ENCODE data around the gene THSD4. TPM values are rescaled to one million over a fixed set of nuclear protein-coding genes. Genes with fewer than 3 reads are reported as not detected.

The THSD4 gene
- total and polyA plus RNA-seq, 2 of the 4 experiments (the other 2 are of a cell fraction): 25.5 to 31.1 TPM

DNA sequence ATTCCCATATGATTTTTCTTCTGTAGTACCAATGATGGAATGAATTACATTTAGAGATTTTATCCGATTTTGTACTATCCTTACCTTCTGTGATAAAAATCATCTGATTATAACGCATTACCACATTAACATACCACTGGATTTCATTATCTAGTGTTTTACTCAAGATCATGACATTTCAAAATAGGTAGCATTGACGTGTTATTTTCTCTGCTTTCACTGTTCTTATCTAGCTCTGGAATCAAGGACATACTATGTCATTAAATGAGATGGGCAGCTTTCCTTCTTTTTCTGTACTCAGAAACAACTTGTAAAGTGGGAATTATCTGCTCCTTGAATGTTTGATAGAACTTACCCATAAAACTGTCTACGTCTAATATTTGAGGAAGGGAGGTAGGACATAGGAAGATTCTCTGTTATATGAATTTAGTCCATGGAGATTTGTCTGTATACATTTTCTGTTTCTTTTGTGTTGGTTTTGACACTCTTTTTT, 511.4 kb downstream of the THSD4 start:
- no peak overlapping the region for H4K5ac ChIP-seq (ENCODE audit: low read depth, low read length)
- no peak overlapping the region for H2AFZ ChIP-seq (replicated peaks; ENCODE audit: low read length, poor library complexity)
- H3K14ac ChIP-seq (replicated peaks; ENCODE audit: low read depth, low read length): no peak overlapping the region
- BruUV-seq (replicated peaks): no TSS peak
- no CpG with 5 or more reads among the region's 4 CpGs for WGBS, 2 experiments (ENCODE audit: extremely low coverage in 2 of 2, insufficient read length in 1 of 2)
- H3K18ac ChIP-seq (ENCODE audit: low read depth, low read length): no peak overlapping the region
- ChIA-PET CTCF (no interaction called here), POLR2A (ENCODE audit: unreplicated experiment) (no interaction called here)
- H3K9me3 ChIP-seq (ENCODE audit: control insufficient read depth, insufficient read depth, low read length): no peaks in the 10 kb centered on the region
- H3K79me1 ChIP-seq (ENCODE audit: low read depth in 1 of 2, low read length in 2 of 2): 0 out of 4 replicates have a peak, but pooled peaks cover 0 to 4% of the 10 kb centered on the region in 2 experiments
- no peak overlapping the region for H2AK5ac ChIP-seq (ENCODE audit: low read depth, low read length)
- no peak overlapping the region for H2BK20ac ChIP-seq (ENCODE audit: low read depth, low read length)
- TF ChIP-seq MXI1 (IDR thresholded peaks at IDR 0.05; ENCODE audit: borderline replicate concordance, low read depth, low read length) (no peak), MAFK (IDR thresholded peaks at IDR 0.05; ENCODE audit: low read depth, low read length) (no peak), SMC3 (IDR thresholded peaks at IDR 0.05; ENCODE audit: low read depth, low read length) (no peak), CHD1 (IDR thresholded peaks at IDR 0.05; ENCODE audit: low read depth, low read length) (no peak), NFE2L2 (IDR thresholded peaks at IDR 0.05; ENCODE audit: low read depth, low read length) (no peak), FOS (IDR thresholded peaks at IDR 0.05; ENCODE audit: low read depth, low read length) (no peak), MAZ (IDR thresholded peaks at IDR 0.05; ENCODE audit: borderline replicate concordance, low read depth, low read length) (no peak), POLR2A (IDR thresholded peaks at IDR 0.05; ENCODE audit: low read depth, low read length) (no peak), CEBPB (IDR thresholded peaks at IDR 0.05; ENCODE audit: low read depth, low read length) (no peak), RCOR1 (IDR thresholded peaks at IDR 0.05; ENCODE audit: insufficient replicate concordance, low read length) (no peak), RAD21 (IDR thresholded peaks at IDR 0.05; ENCODE audit: low read length) (no peak), BHLHE40 (IDR thresholded peaks at IDR 0.05; ENCODE audit: low read depth, low read length) (no peak)
- TF ChIP-seq, protein P1, sequence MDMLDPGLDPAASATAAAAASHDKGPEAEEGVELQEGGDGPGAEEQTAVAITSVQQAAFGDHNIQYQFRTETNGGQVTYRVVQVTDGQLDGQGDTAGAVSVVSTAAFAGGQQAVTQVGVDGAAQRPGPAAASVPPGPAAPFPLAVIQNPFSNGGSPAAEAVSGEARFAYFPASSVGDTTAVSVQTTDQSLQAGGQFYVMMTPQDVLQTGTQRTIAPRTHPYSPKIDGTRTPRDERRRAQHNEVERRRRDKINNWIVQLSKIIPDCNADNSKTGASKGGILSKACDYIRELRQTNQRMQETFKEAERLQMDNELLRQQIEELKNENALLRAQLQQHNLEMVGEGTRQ (IDR thresholded peaks at IDR 0.05; ENCODE audit: low read depth, low read length): no peak
- no peak overlapping the region for H3K9ac ChIP-seq (ENCODE audit: low read depth, low read length)
- H4K91ac ChIP-seq (ENCODE audit: insufficient read depth, low read depth, low read length): no peak overlapping the region
- H2BK120ac ChIP-seq (ENCODE audit: low read depth, low read length): no peak overlapping the region
- no peak overlapping the region for H3K56ac ChIP-seq (ENCODE audit: extremely low read depth, insufficient read depth, low read length)
- no peaks in the 10 kb centered on the region for H3K36me3 ChIP-seq (ENCODE audit: control insufficient read depth, insufficient read depth, low read length)
- in situ Hi-C loops (cut with MboI; ENCODE audit: low sequenced_read_pairs): no loop called here
- dilution Hi-C loops (cut with HindIII; ENCODE audit: low sequenced_read_pairs, unreplicated experiment): no loop called here
- H3K27me3 ChIP-seq (ENCODE audit: control insufficient read depth, insufficient read depth, low read length): no peaks in the 10 kb centered on the region
- H2BK15ac ChIP-seq (ENCODE audit: low read depth, low read length): no peak overlapping the region
- no peak overlapping the region for H3K4me2 ChIP-seq (ENCODE audit: low read depth, low read length)
- no peak overlapping the region for H4K8ac ChIP-seq (ENCODE audit: low read depth in 2 of 2, low read length in 2 of 2)
- no peaks in the 10 kb centered on the region; the same call in 1 of the 2 replicates for H3K9me1 ChIP-seq (ENCODE audit: insufficient read depth, low read length)
- peaks cover 9% of the 10 kb centered on the region; the same call in 1 of the 2 replicates for H4K20me1 ChIP-seq (ENCODE audit: insufficient read depth, low read length)
- H3K23ac ChIP-seq (ENCODE audit: low read depth, low read length): no peak overlapping the region
- H3K4me1 ChIP-seq (ENCODE audit: control insufficient read depth, insufficient read depth, low read length): peaks cover 2% of the 10 kb centered on the region; the same call in 1 of the 2 replicates
- H3K4me3 ChIP-seq (ENCODE audit: insufficient read depth, low read depth, low read length): no peak overlapping the region
- H3K4ac ChIP-seq (ENCODE audit: low read depth, low read length): no peak overlapping the region
- DNase-seq (no peak), ATAC-seq (ENCODE audit: low read depth) (no peak)
- intact Hi-C loops (cut with micrococcal nuclease): no loop called here
- no peak overlapping the region for H3K27ac ChIP-seq (ENCODE audit: insufficient read depth, low read length)
- H2AK9ac ChIP-seq (replicated peaks; ENCODE audit: low read depth, low read length, poor library complexity): no peak overlapping the region
- no peak overlapping the region for H2BK5ac ChIP-seq (ENCODE audit: low read depth, low read length, poor library complexity, severe bottlenecking)

All from IMR-90 (cell line).